PFSK-1 (cell line): ENCODE measurements around the gene SLAMF9.

Source experiments
- POLR2AphosphoS5 ChIP-seq: IDR thresholded peaks from 2 replicates; pipeline ENCODE4 v1.6.1; 2012; ENCODE audit warnings: low read depth, mild to moderate bottlenecking, control low read depth, low read length, moderate library complexity
- REST ChIP-seq, 2 experiments: IDR thresholded peaks; 2 replicates each; pipeline versions ENCODE4 v1.6.1 to v1.8.0; 2011 to 2012; ENCODE audit warnings: low read depth in 2 of 2, low read length in 2 of 2, control low read depth in 1 of 2, inconsistent platforms in 1 of 2, mild to moderate bottlenecking in 1 of 2, moderate library complexity in 1 of 2; ENCODE audit not compliant: insufficient read depth in 1 of 2
- SIN3A ChIP-seq: IDR thresholded peaks from 2 replicates; pipeline ENCODE4 v1.6.1; 2012; ENCODE audit warnings: mild to moderate bottlenecking, low read length, moderate library complexity, borderline replicate concordance; ENCODE audit not compliant: insufficient read depth
- TAF1 ChIP-seq: IDR thresholded peaks from 2 replicates; pipeline ENCODE4 v1.6.1; 2012; ENCODE audit warnings: low read length, control low read depth, borderline replicate concordance; ENCODE audit not compliant: insufficient read depth

GRCh38 chr1:159941591-159942560, 12.2 kb downstream of the SLAMF9 start:
- no peak for TF ChIP-seq SIN3A
- TF ChIP-seq REST (IDR thresholded peaks at IDR 0.05; ENCODE audit: insufficient read depth in 1 of 2, low read depth in 2 of 2, low read length in 2 of 2) = no peak
- TF ChIP-seq POLR2AphosphoS5 = no peak
- no peak for TF ChIP-seq TAF1
